ENCODE measurements around the gene CHI3L1. TPM values are rescaled to one million over a fixed set of nuclear protein-coding genes. Genes with fewer than 3 reads are reported as not detected.

The CHI3L1 gene
- total and polyA plus RNA-seq, 10 donors: 2.7 to 41.2 (median 15.5) TPM

DNA sequence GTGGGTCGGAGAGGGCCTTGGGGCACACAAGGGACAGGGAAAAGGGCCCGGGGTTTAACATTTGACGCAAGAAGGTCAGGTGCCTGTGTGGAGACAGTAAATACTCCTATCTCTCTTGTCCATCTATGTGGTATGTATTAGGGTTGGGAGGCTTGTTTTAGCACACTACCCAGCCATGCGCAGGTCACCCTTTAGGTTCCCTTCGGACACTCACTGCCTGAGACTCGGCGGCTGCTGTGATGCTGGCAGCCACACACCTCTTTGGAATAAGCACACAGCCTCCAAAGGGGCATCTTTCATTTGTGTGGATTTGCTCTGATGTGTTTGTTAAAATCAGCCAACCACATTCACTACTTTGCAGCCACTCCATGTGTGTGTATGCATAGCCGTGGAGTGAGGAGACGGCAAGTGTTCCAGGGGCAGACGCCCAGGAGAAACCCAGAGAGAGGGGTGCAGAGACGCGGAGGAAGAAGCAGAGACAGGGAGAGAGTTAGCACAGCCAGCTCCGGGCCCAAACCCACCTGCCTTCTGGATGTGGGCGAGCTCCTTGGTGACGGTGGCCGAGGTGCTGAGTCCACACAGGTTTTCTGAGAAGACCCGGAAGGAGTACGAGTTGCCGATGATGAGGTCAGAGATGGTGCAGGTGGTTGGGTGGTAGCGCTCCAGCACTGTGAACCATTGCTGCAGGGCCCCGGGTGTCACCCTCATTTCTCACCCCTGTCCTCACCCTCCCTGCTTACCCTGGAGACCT lies 16.6 kb downstream of the CHI3L1 start:
- peaks cover 0 to 47% (median 0%) of the 10 kb centered on the region in 7 donors for H3K27me3 ChIP-seq (replicated peaks in 1 of 7)
- H3K4me3 ChIP-seq: no peak overlapping the region
- 87 to 93% (median 91%) methylated on average over 21 of the region's 21 CpGs for WGBS, 5 donors
- H3K36me3 ChIP-seq: peaks cover 0 to 12% (median 0%) of the 10 kb centered on the region in 6 donors
- no peak for TF ChIP-seq POLR2AphosphoS5 (IDR thresholded peaks at IDR 0.05)
- TF ChIP-seq CTCF (IDR thresholded peaks at IDR 0.05 in 8 of 11, conservative IDR thresholded peaks at IDR 0.05 in 3 of 11): no peak
- TF ChIP-seq POLR2A (IDR thresholded peaks at IDR 0.05): no peak
- H3K4me1 ChIP-seq: peaks cover 0 to 31% (median 6%) of the 10 kb centered on the region in 6 donors
- DNase-seq: peak; percentile 63
- no peak overlapping the region for H3K27ac ChIP-seq
- intact Hi-C loops (cut with DNase I; ENCODE audit: low total_unique reads): no loop called here
- H3K9me3 ChIP-seq: no peaks in the 10 kb centered on the region

DNA sequence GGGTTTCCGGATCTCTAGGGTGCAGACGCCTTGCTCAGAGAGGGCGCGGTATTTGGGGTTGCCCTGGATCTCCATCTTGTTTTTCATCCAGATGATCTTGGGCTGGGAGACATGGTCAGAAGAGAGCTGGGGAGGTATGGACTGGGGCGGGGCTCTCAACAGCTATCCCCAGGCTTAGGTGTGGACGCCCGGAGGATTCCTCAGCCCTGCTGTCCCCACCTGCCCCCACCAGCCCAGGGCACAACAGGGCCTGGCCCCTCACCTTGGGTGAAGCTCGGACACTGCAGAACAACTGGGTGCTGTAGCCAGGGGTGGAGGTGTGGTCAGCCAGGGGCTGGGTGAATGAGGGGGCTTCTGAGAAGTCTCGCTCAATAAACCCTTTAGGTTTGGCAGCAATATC lies 17.5 kb downstream of the CHI3L1 start:
- 88 to 96% (median 92%) methylated on average over 9 of the region's 9 CpGs for WGBS, 5 donors
- no peak overlapping the region for H3K4me3 ChIP-seq
- no peak for TF ChIP-seq POLR2AphosphoS5 (IDR thresholded peaks at IDR 0.05)
- no peak for TF ChIP-seq CTCF (IDR thresholded peaks at IDR 0.05 in 8 of 11, conservative IDR thresholded peaks at IDR 0.05 in 3 of 11)
- no peak for TF ChIP-seq POLR2A (IDR thresholded peaks at IDR 0.05)
- peaks cover 0 to 24% (median 4%) of the 10 kb centered on the region in 6 donors for H3K4me1 ChIP-seq
- no peaks in the 10 kb centered on the region for H3K9me3 ChIP-seq
- H3K36me3 ChIP-seq: peaks cover 0 to 12% (median 0%) of the 10 kb centered on the region in 6 donors
- H3K27ac ChIP-seq: no peak overlapping the region
- intact Hi-C loops (cut with DNase I; ENCODE audit: low total_unique reads): no loop called here
- H3K27me3 ChIP-seq (replicated peaks in 1 of 7): peaks cover 0 to 46% (median 0%) of the 10 kb centered on the region in 7 donors
- peak; percentile 55 for DNase-seq

DNA sequence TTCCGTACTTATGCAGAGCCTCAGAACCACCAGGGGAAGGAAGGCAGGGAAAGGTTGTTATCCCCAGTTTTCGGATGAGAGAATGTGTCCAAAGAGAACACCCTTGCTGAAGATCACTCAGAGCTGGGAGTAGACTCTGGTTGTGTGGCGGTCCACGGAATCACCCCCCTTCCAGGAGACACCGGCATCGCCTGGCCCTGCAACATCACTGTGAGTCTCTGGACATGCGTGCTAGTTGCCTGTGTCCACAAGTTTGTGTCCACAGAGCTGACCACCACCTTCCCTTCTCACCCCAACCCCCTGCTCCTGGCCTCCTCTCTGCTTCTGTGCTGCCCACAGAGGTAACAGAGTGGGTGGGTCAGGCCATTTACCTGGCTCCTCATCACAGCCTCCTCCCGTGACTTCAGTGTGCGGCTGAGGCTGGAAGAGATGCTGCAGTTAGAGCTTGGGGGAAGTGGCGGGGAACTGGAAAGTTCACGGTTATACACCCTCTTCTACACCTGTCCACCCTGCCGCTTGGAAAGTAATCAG lies 18.2 kb downstream of the CHI3L1 start:
- H3K27me3 ChIP-seq (replicated peaks in 1 of 7): peaks cover 0 to 53% (median 0%) of the 10 kb centered on the region in 7 donors
- peak; percentile 28 for DNase-seq
- no peaks in the 10 kb centered on the region for H3K9me3 ChIP-seq
- intact Hi-C loops (cut with DNase I; ENCODE audit: low total_unique reads): no loop called here
- H3K4me3 ChIP-seq: no peak overlapping the region
- WGBS, 5 donors: 79 to 97% (median 91%) methylated on average over 12 of the region's 12 CpGs
- peaks cover 0 to 20% (median 4%) of the 10 kb centered on the region in 6 donors for H3K4me1 ChIP-seq
- peaks cover 0 to 12% (median 0%) of the 10 kb centered on the region in 6 donors for H3K36me3 ChIP-seq
- TF ChIP-seq CTCF (IDR thresholded peaks at IDR 0.05 in 8 of 11, conservative IDR thresholded peaks at IDR 0.05 in 3 of 11) (no peak), POLR2AphosphoS5 (IDR thresholded peaks at IDR 0.05) (no peak), POLR2A (IDR thresholded peaks at IDR 0.05) (no peak)
- H3K27ac ChIP-seq: no peak overlapping the region

DNA sequence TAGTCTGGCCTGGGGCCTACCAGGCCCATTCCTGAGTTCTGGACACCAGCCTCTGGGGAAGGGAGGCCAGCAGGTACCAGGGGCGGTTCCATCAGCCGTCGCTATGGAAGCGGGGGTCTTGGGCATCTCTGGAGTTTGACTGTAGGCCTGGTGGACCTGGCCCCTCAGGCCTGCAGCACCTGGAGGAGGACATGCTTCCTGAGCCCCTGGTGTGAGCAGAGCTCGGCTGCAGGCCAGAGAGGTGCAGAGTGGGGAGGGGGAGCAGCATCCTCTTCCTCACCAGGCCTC lies 18.6 kb downstream of the CHI3L1 start:
- peaks cover 0 to 12% (median 0%) of the 10 kb centered on the region in 6 donors for H3K36me3 ChIP-seq
- H3K27ac ChIP-seq: no peak overlapping the region
- no peak for DNase-seq
- WGBS, 5 donors: 84 to 89% (median 87%) methylated on average over 5 of the region's 5 CpGs; no CpG with 5 or more reads in 1 of the 5 donors
- H3K27me3 ChIP-seq (replicated peaks in 1 of 7): peaks cover 0 to 55% (median 0%) of the 10 kb centered on the region in 7 donors
- peaks cover 0 to 17% (median 3%) of the 10 kb centered on the region in 6 donors for H3K4me1 ChIP-seq
- no peaks in the 10 kb centered on the region for H3K9me3 ChIP-seq
- no peak for TF ChIP-seq CTCF (IDR thresholded peaks at IDR 0.05 in 8 of 11, conservative IDR thresholded peaks at IDR 0.05 in 3 of 11)
- intact Hi-C loops (cut with DNase I; ENCODE audit: low total_unique reads): no loop called here
- no peak overlapping the region for H3K4me3 ChIP-seq
